Neural cell (in vitro differentiated cells): ENCODE data around the gene UBL3. TPM values are rescaled to one million over a fixed set of nuclear protein-coding genes. Genes with fewer than 3 reads are reported as not detected.

ENCODE experiments used
- H2AFZ ChIP-seq: fragments of 200-600, 300-800 bp; sonication (generic), shearing (Covaris generic); 2 replicates; pipeline ENCODE4 v1.6.0; 2014; ENCODE audit warnings: low read depth, mild to moderate bottlenecking, antibody characterized with exemption, low read length, moderate library complexity
- H3F3A ChIP-seq: fragments of 200-600 bp; shearing (Covaris generic); 2 replicates; pipeline ENCODE4 v1.6.1; 2016; ENCODE audit warnings: mild to moderate bottlenecking, moderate library complexity, mixed read lengths, antibody characterized with exemption, low read length; ENCODE audit not compliant: insufficient read depth, poor library complexity, severe bottlenecking
- H3K27ac ChIP-seq: fragments of 200-600, 300-800 bp; sonication (generic), shearing (Covaris generic); 2 replicates; pipeline ENCODE4 v1.5.1; 2014; ENCODE audit warnings: mild to moderate bottlenecking, low read length, moderate library complexity
- H3K27me3 ChIP-seq: fragments of 300-800, 200-600 bp; sonication (generic), shearing (Covaris generic); 2 replicates; pipeline ENCODE4 v1.6.0; 2014; ENCODE audit warnings: mild to moderate bottlenecking, low read depth, low read length, moderate library complexity; ENCODE audit not compliant: insufficient read depth
- H3K36me3 ChIP-seq: fragments of 300-800, 200-600 bp; sonication (generic), shearing (Covaris generic); 2 replicates; pipeline ENCODE4 v1.5.1; 2014; ENCODE audit warnings: mild to moderate bottlenecking, antibody characterized with exemption, low read length, moderate library complexity; ENCODE audit not compliant: insufficient read depth
- H3K4me2 ChIP-seq: fragments of 300-800, 200-600 bp; sonication (generic), shearing (Covaris generic); 2 replicates; pipeline ENCODE4 v1.6.0; 2014; ENCODE audit warnings: mild to moderate bottlenecking, low read length
- H3K4me3 ChIP-seq: fragments of 300-800, 200-600 bp; sonication (generic), shearing (Covaris generic); 2 replicates; pipeline ENCODE4 v1.5.1; 2014; ENCODE audit warnings: mild to moderate bottlenecking, low read length, moderate library complexity
- H3K79me2 ChIP-seq: fragments of 200-600 bp; shearing (Covaris generic); replicated peaks from 2 replicates; pipeline ENCODE4 v1.6.0; 2014; ENCODE audit warnings: mild to moderate bottlenecking, low read length, moderate library complexity; ENCODE audit not compliant: insufficient read depth
- H3K9ac ChIP-seq: fragments of 300-800, 200-600 bp; sonication (generic), shearing (Covaris generic); 2 replicates; pipeline ENCODE4 v1.6.1; 2016; ENCODE audit warnings: mild to moderate bottlenecking, low read length, mixed read lengths
- H3K9me2 ChIP-seq: fragments of 200-600 bp; shearing (Covaris generic); 2 replicates; pipeline ENCODE4 v1.6.1; 2016; ENCODE audit warnings: mild to moderate bottlenecking, low read length, mixed read lengths; ENCODE audit not compliant: insufficient read depth
- H3K9me3 ChIP-seq: fragments of 200-600, 300-800 bp; sonication (generic), shearing (Covaris generic); 2 replicates; pipeline ENCODE4 v1.6.1; 2016; ENCODE audit warnings: mild to moderate bottlenecking, mixed run types, low read length, moderate library complexity, mixed read lengths
- H4K20me1 ChIP-seq: fragments of 200-600 bp; shearing (Covaris generic); 2 replicates; pipeline ENCODE4 v1.6.1; 2016; ENCODE audit warnings: mild to moderate bottlenecking, mixed run types; ENCODE audit not compliant: insufficient read depth
- CTCF ChIP-seq: fragments of 450-650 bp; IDR thresholded peaks from 2 replicates; pipeline ENCODE4 v1.5.1; 2014; ENCODE audit warnings: antibody characterized with exemption, mild to moderate bottlenecking, moderate library complexity; ENCODE audit not compliant: poor library complexity, severe bottlenecking
- EP300 ChIP-seq: fragments of 450-650 bp; conservative IDR thresholded peaks from 2 replicates; pipeline ENCODE4 v1.6.1; 2014; ENCODE audit warnings: antibody characterized with exemption, mild to moderate bottlenecking, moderate library complexity; ENCODE audit not compliant: poor library complexity, severe bottlenecking
- EZH2 ChIP-seq: fragments of 200-600, 300-800 bp; shearing (Covaris generic), sonication (generic); IDR thresholded peaks from 2 replicates; pipeline ENCODE4 v1.6.1; 2014; ENCODE audit warnings: antibody characterized with exemption, low read length, borderline replicate concordance, mild to moderate bottlenecking; ENCODE audit not compliant: insufficient read depth, poor library complexity, severe bottlenecking
- MXI1 ChIP-seq: fragments of 450-650 bp; conservative IDR thresholded peaks from 2 replicates; pipeline ENCODE4 v1.6.1; 2014; ENCODE audit warnings: antibody characterized with exemption, mild to moderate bottlenecking; ENCODE audit not compliant: poor library complexity, severe bottlenecking
- POLR2AphosphoS5 ChIP-seq: IDR thresholded peaks from 2 replicates; pipeline ENCODE4 v1.6.1; 2012
- RAD21 ChIP-seq: fragments of 450-650 bp; conservative IDR thresholded peaks from 2 replicates; pipeline ENCODE4 v1.6.1; 2014; ENCODE audit warnings: antibody characterized with exemption, mild to moderate bottlenecking, moderate library complexity
- REST ChIP-seq: IDR thresholded peaks from 2 replicates; pipeline ENCODE4 v1.6.1; 2012; ENCODE audit warnings: borderline replicate concordance
- SMC3 ChIP-seq: fragments of 450-650 bp; conservative IDR thresholded peaks from 2 replicates; pipeline ENCODE4 v1.6.1; 2014; ENCODE audit warnings: antibody characterized with exemption, mild to moderate bottlenecking, moderate library complexity; ENCODE audit not compliant: poor library complexity
- TAF1 ChIP-seq: IDR thresholded peaks from 2 replicates; pipeline ENCODE4 v1.6.1; 2012; ENCODE audit warnings: low read depth
- polyA plus RNA-seq: library from polyadenylated mRNA; depleted of rRNA; stranded (reverse); fragments of >200 nt; gene quantifications from 2 replicates; pipeline ENCODE4 v1.2.3, GENCODE V29; 2014

UBL3 gene
- polyA plus RNA-seq, 1 donor from 2014 or later, result 35.8 TPM

GRCh38 chr13:29886446-29886845, 36.0 kb upstream of the UBL3 start:
- H3F3A ChIP-seq, result no peaks in the 10 kb centered on the region
- no peak overlapping the region for H3K27ac ChIP-seq
- no peak overlapping the region for H3K4me2 ChIP-seq
- H3K9me2 ChIP-seq, result no peaks in the 10 kb centered on the region
- H4K20me1 ChIP-seq, result no peaks in the 10 kb centered on the region
- H3K9me3 ChIP-seq, result no peaks in the 10 kb centered on the region
- no peaks in the 10 kb centered on the region for H3K36me3 ChIP-seq
- no peaks in the 10 kb centered on the region for H3K27me3 ChIP-seq
- no peak overlapping the region for H2AFZ ChIP-seq
- no peak for TF ChIP-seq SMC3
- no peak for TF ChIP-seq EP300
- TF ChIP-seq RAD21, result no peak
- TF ChIP-seq POLR2AphosphoS5, result no peak
- no peak for TF ChIP-seq MXI1
- no peak overlapping the region for H3K4me3 ChIP-seq
- H3K9ac ChIP-seq, result no peak overlapping the region
- no peaks in the 10 kb centered on the region for H3K79me2 ChIP-seq

- Histone ChIP-seq H3K9me3 (no peaks in the 10 kb centered on the region), H3K9me2 (no peaks in the 10 kb centered on the region), H3K9ac (no peak overlapping the region), H2AFZ (no peak overlapping the region), H3K27me3 (no peaks in the 10 kb centered on the region), H3K36me3 (no peaks in the 10 kb centered on the region), H3K27ac (no peak overlapping the region), H4K20me1 (no peaks in the 10 kb centered on the region), H3K79me2 (no peaks in the 10 kb centered on the region), H3K4me3 (no peak overlapping the region), H3K4me2 (no peak overlapping the region), H3F3A (no peaks in the 10 kb centered on the region)
- no peak for TF ChIP-seq SMC3
- no peak for TF ChIP-seq RAD21
- TF ChIP-seq EP300, result no peak
- no peak for TF ChIP-seq POLR2AphosphoS5
- no peak for TF ChIP-seq MXI1
- no peak for TF ChIP-seq REST
- TF ChIP-seq EZH2, result no peak
- no peak for TF ChIP-seq TAF1
- no peak for TF ChIP-seq CTCF
Observed at GRCh38 chr13:29885989-29886388, 35.6 kb upstream of the UBL3 start.
